PC-9 (cell line): Measurements from ENCODE around the gene VAC14. TPM values are rescaled to one million over a fixed set of nuclear protein-coding genes. Genes with fewer than 3 reads are reported as not detected.

Source experiments
- BruUV-seq: library from RNA; stranded (reverse); fragments of 400-500 nt; replicated peaks from 2 replicates; lab custom pipeline; 2021; lab: Mats Ljungman, UMichigan
- CTCF ChIA-PET: fragments of 300-600 bp; sonication (Branson Sonifier 250); formaldehyde crosslinking; loops from one replicate; lab custom pipeline; 2022; ENCODE audit warnings: antibody characterized with exemption; lab: Charles Lee
- POLR2A ChIA-PET: fragments of 300-600 bp; sonication (Branson Sonifier 250); formaldehyde crosslinking; loops from one replicate; lab custom pipeline; 2022; ENCODE audit warnings: antibody characterized with exemption; ENCODE audit not compliant: unreplicated experiment; lab: Charles Lee
- DNase-seq, 2 experiments: peaks; one replicate each; pipeline versions ENCODE4 v3.0.0 to v3.0.0-alpha.2; 2015 to 2022; ENCODE audit warnings: mixed read lengths in 1 of 2
- H2AFZ ChIP-seq: fragments of 200-600 bp; sonication (generic); 2 replicates; pipeline ENCODE4 v1.8.1; 2017; ENCODE audit warnings: antibody characterized with exemption
- H3F3A ChIP-seq: fragments of 200-600 bp; sonication (generic); 2 replicates; pipeline ENCODE4 v1.8.1; 2017; ENCODE audit warnings: antibody characterized with exemption, mild to moderate bottlenecking, low read depth; ENCODE audit not compliant: insufficient read depth
- H3K27ac ChIP-seq: fragments of 200-600 bp; sonication (generic); 2 replicates; pipeline ENCODE4 v1.6.1; 2016; ENCODE audit warnings: mixed run types
- H3K27me3 ChIP-seq: fragments of 200-600 bp; sonication (generic); 2 replicates; pipeline ENCODE4 v1.6.1; 2016; ENCODE audit warnings: low read depth, mixed run types; ENCODE audit not compliant: insufficient read depth
- H3K36me3 ChIP-seq: fragments of 200-600 bp; sonication (generic); 2 replicates; pipeline ENCODE4 v1.6.1; 2016; ENCODE audit warnings: low read depth, mixed run types
- H3K4me1 ChIP-seq: fragments of 200-600 bp; sonication (generic); replicated peaks from 2 replicates; pipeline ENCODE4 v1.6.1; 2016; ENCODE audit warnings: mixed run types; ENCODE audit not compliant: insufficient read depth
- H3K4me2 ChIP-seq: fragments of 200-600 bp; sonication (generic); 2 replicates; pipeline ENCODE4 v1.6.1; 2017; ENCODE audit warnings: mixed run types
- H3K4me3 ChIP-seq: fragments of 200-600 bp; sonication (generic); 2 replicates; pipeline ENCODE4 v1.6.1; 2016; ENCODE audit warnings: mixed run types
- H3K79me2 ChIP-seq: fragments of 200-600 bp; sonication (generic); 2 replicates; pipeline ENCODE4 v1.6.1; 2017; ENCODE audit warnings: low read depth, mixed run types
- H3K9me2 ChIP-seq: fragments of 200-600 bp; sonication (generic); 2 replicates; pipeline ENCODE4 v1.8.1; 2017; ENCODE audit warnings: mild to moderate bottlenecking; ENCODE audit not compliant: insufficient read depth
- H3K9me3 ChIP-seq: fragments of 200-600 bp; sonication (generic); 2 replicates; pipeline ENCODE4 v1.8.1; 2016; ENCODE audit warnings: low read depth; ENCODE audit not compliant: insufficient read depth
- H4K20me1 ChIP-seq: fragments of 200-600 bp; sonication (generic); 2 replicates; pipeline ENCODE4 v1.8.1; 2017; ENCODE audit not compliant: insufficient read depth
- CTCF ChIP-seq: fragments of 200-600 bp; sonication (generic); conservative IDR thresholded peaks from 2 replicates; pipeline ENCODE4 v1.6.1; 2017; ENCODE audit warnings: mixed run types, antibody characterized with exemption, mild to moderate bottlenecking, moderate library complexity
- EZH2 ChIP-seq: fragments of 200-600 bp; sonication (generic); IDR thresholded peaks from 2 replicates; pipeline ENCODE4 v1.8.0; 2017; ENCODE audit warnings: antibody characterized with exemption, low read depth
- intact Hi-C: fragments of 100-400 bp; cut with micrococcal nuclease; formaldehyde crosslinking; loops from one replicate; pipeline ENCODE4 v1.10.0; 2022; ENCODE audit not compliant: unreplicated experiment
- total RNA-seq: library from RNA; stranded (reverse); gene quantifications from 2 replicates; pipeline ENCODE4 v1.2.3, GENCODE V29; 2021

Gene VAC14
- total RNA-seq, 1 experiment from 2014 or later: 46.8 TPM

GRCh38 chr16:70686376-70687101 lies 114.4 kb downstream of the VAC14 start:
- no peak for TF ChIP-seq CTCF
- no peak for TF ChIP-seq EZH2

GRCh38 chr16:70685938-70686375 lies 115.0 kb downstream of the VAC14 start, which contains the start of gene MTSS2:
Gene MTSS2 (minus strand): TSS chr16:70686053. CDS start chr16:70685791, 262 bp downstream.
- Histone ChIP-seq H3K36me3 (no peaks in the 10 kb centered on the region), H3K4me1 (peaks cover 30% of the 10 kb centered on the region), H3K4me3 (peak within 1 kb of the TSS; percentile 93), H3K9me2 (no peaks in the 10 kb centered on the region), H3F3A (peaks cover 14% of the 10 kb centered on the region; the same call in 1 of the 2 replicates), H3K27ac (no peak within 1 kb of the TSS), H3K9me3 (no peaks in the 10 kb centered on the region), H3K79me2 (peaks cover 44% of the 10 kb centered on the region), H2AFZ (peak within 1 kb of the TSS; percentile 70), H3K27me3 (no peaks in the 10 kb centered on the region), H3K4me2 (peak within 1 kb of the TSS; percentile 87), H4K20me1 (peaks cover 26% of the 10 kb centered on the region)
- ChIA-PET POLR2A (no interaction called here), CTCF (no interaction called here)
- intact Hi-C loops: loop anchor here (2.0 to 5.0 kb wide), 2 partner anchors 63 to 651 kb away; no protein-coding TSS in a partner anchor
- no TSS peak for BruUV-seq
- TF ChIP-seq EZH2 (no peak), CTCF (no peak)
- DNase-seq: peak; percentile 66 to 82

More at GRCh38 chr16:70686376-70687101, 114.4 kb downstream of the VAC14 start:
- ChIA-PET CTCF (no interaction called here), POLR2A (interaction anchor here (0.6 kb wide), 1 partner anchor 65 kb away, joined by 14 read pairs; no protein-coding TSS in a partner anchor)
- H3K36me3 ChIP-seq: no peaks in the 10 kb centered on the region
- H2AFZ ChIP-seq: no peak overlapping the region
- no peaks in the 10 kb centered on the region for H3K9me3 ChIP-seq
- H3K27ac ChIP-seq: no peak overlapping the region
- no TSS peak for BruUV-seq
- peaks cover 21% of the 10 kb centered on the region for H4K20me1 ChIP-seq
- H3F3A ChIP-seq: peaks cover 14% of the 10 kb centered on the region; the same call in 1 of the 2 replicates
- intact Hi-C loops: loop anchor here (2.0 to 5.0 kb wide), 2 partner anchors 62 to 651 kb away; no protein-coding TSS in a partner anchor
- H3K79me2 ChIP-seq: peaks cover 39% of the 10 kb centered on the region
- peak overlapping the region; percentile 61 for H3K4me2 ChIP-seq
- no peaks in the 10 kb centered on the region for H3K9me2 ChIP-seq
- H3K4me1 ChIP-seq: peaks cover 30% of the 10 kb centered on the region
- H3K4me3 ChIP-seq: peak overlapping the region; percentile 43; the same call in 1 of the 2 replicates
- no peaks in the 10 kb centered on the region for H3K27me3 ChIP-seq
- DNase-seq: no peak

- TF ChIP-seq CTCF (no peak), EZH2 (no peak)
- peaks cover 14% of the 10 kb centered on the region; the same call in 1 of the 2 replicates for H3F3A ChIP-seq
- peaks cover 30% of the 10 kb centered on the region for H3K4me1 ChIP-seq
- no peaks in the 10 kb centered on the region for H3K9me2 ChIP-seq
- no TSS peak for BruUV-seq
- peak overlapping the region; percentile 93 for H3K4me3 ChIP-seq
- ChIA-PET CTCF (interaction anchor here (0.6 kb wide), 1 partner anchor 53 kb away, joined by 5 read pairs; no protein-coding TSS in a partner anchor), POLR2A (no interaction called here)
- intact Hi-C loops: loop anchor here (5.0 kb wide), 1 partner anchor 652 kb away; no protein-coding TSS in a partner anchor
- peaks cover 30% of the 10 kb centered on the region for H4K20me1 ChIP-seq
- H3K9me3 ChIP-seq: no peaks in the 10 kb centered on the region
- H3K36me3 ChIP-seq: no peaks in the 10 kb centered on the region
- DNase-seq: no peak
- no peak overlapping the region for H3K27ac ChIP-seq
- H2AFZ ChIP-seq: peak overlapping the region; percentile 70
- H3K79me2 ChIP-seq: peaks cover 48% of the 10 kb centered on the region
- H3K27me3 ChIP-seq: no peaks in the 10 kb centered on the region
- H3K4me2 ChIP-seq: peak overlapping the region; percentile 87
Observed at GRCh38 chr16:70685061-70685937, 115.7 kb downstream of the VAC14 start.
